ENCODE results near the gene ORC1. TPM values are rescaled to one million over a fixed set of nuclear protein-coding genes. Genes with fewer than 3 reads are reported as not detected.
"Not testable (repeated sequence)": the region's sequence is repeated elsewhere in the genome, so short reads cannot be mapped to it uniquely, and the experiment has no call there.

ORC1 gene
- polyA plus RNA-seq, 1 experiment: 2.8 TPM

DNA sequence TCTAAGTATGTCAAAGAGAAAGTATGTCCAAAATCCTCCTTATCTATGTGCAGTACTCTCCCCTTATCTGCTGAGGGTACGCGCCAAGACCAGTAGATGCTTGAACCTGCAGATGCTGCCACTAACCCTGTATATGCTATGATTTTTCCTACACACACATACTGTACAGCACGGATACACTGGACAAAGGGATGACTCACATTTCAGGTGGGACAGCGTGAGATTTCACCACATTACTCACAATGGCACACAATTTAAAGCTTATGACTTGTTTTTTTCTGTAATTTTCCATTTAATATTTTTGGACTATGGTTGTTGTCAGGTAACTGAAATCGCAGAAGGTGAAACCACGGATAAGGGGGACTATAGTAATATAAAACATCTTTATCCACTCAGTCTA is 4.1 kb downstream of the ORC1 start:
- H3K4me3 ChIP-seq (ENCODE audit: low read depth, low read length): no peak overlapping the region
- TF ChIP-seq, protein P1, sequence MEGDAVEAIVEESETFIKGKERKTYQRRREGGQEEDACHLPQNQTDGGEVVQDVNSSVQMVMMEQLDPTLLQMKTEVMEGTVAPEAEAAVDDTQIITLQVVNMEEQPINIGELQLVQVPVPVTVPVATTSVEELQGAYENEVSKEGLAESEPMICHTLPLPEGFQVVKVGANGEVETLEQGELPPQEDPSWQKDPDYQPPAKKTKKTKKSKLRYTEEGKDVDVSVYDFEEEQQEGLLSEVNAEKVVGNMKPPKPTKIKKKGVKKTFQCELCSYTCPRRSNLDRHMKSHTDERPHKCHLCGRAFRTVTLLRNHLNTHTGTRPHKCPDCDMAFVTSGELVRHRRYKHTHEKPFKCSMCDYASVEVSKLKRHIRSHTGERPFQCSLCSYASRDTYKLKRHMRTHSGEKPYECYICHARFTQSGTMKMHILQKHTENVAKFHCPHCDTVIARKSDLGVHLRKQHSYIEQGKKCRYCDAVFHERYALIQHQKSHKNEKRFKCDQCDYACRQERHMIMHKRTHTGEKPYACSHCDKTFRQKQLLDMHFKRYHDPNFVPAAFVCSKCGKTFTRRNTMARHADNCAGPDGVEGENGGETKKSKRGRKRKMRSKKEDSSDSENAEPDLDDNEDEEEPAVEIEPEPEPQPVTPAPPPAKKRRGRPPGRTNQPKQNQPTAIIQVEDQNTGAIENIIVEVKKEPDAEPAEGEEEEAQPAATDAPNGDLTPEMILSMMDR (IDR thresholded peaks at IDR 0.05; ENCODE audit: insufficient read depth, low read depth, low read length): no peak
- ChIA-PET CTCF (no interaction called here), POLR2A (no interaction called here)
- DNase-seq (ENCODE audit: low read depth): no peak
- no peaks in the 10 kb centered on the region for H3K27me3 ChIP-seq (ENCODE audit: control insufficient read depth, insufficient read depth, low read length)
- H3K36me3 ChIP-seq (ENCODE audit: control insufficient read depth, insufficient read depth, low read length): no peaks in the 10 kb centered on the region; the same call in 1 of the 2 replicates

- CTCF ChIA-PET: no interaction called here
- DNase-seq (ENCODE audit: low read depth): no peak
- no peaks in the 10 kb centered on the region for H3K27me3 ChIP-seq (ENCODE audit: control insufficient read depth, insufficient read depth, low read length)
- POLR2A ChIA-PET: no interaction called here
- TF ChIP-seq, protein P1 (IDR thresholded peaks at IDR 0.05; ENCODE audit: insufficient read depth, low read depth, low read length): no peak
- H3K36me3 ChIP-seq (ENCODE audit: control insufficient read depth, insufficient read depth, low read length): no peaks in the 10 kb centered on the region; the same call in 1 of the 2 replicates
- no peak overlapping the region for H3K4me3 ChIP-seq (ENCODE audit: low read depth, low read length)
These were observed 4.6 kb downstream of the ORC1 start for GRCh38 chr1:52399629-52400028.

- Histone ChIP-seq H3K36me3 (ENCODE audit: control insufficient read depth, insufficient read depth, low read length) (no peaks in the 10 kb centered on the region; the same call in 1 of the 2 replicates), H3K27me3 (ENCODE audit: control insufficient read depth, insufficient read depth, low read length) (no peaks in the 10 kb centered on the region), H3K4me3 (ENCODE audit: low read depth, low read length) (no peak overlapping the region)
- TF ChIP-seq, protein P1 (IDR thresholded peaks at IDR 0.05; ENCODE audit: insufficient read depth, low read depth, low read length): no peak
- POLR2A ChIA-PET: no interaction called here
- DNase-seq (ENCODE audit: low read depth): no peak
- CTCF ChIA-PET: interaction anchor here (0.8 to 1.0 kb wide), 2 partner anchors 9 kb away, joined by 3 to 4 read pairs; no protein-coding TSS in a partner anchor
These were observed 11.0 kb downstream of the ORC1 start for GRCh38 chr1:52393174-52393573.

- POLR2A ChIA-PET: no interaction called here
- no peak for DNase-seq (ENCODE audit: low read depth)
- Histone ChIP-seq H3K4me3 (ENCODE audit: low read depth, low read length) (no peak overlapping the region), H3K36me3 (ENCODE audit: control insufficient read depth, insufficient read depth, low read length) (no peaks in the 10 kb centered on the region; the same call in 1 of the 2 replicates), H3K27me3 (ENCODE audit: control insufficient read depth, insufficient read depth, low read length) (no peaks in the 10 kb centered on the region)
- CTCF ChIA-PET: interaction anchor here (0.6 kb wide), 1 partner anchor 402 kb away, joined by 3 read pairs; no protein-coding TSS in a partner anchor
- TF ChIP-seq, protein P1 (IDR thresholded peaks at IDR 0.05; ENCODE audit: insufficient read depth, low read depth, low read length): no peak
These were observed 17.8 kb downstream of the ORC1 start for GRCh38 chr1:52386458-52386857.

DNA sequence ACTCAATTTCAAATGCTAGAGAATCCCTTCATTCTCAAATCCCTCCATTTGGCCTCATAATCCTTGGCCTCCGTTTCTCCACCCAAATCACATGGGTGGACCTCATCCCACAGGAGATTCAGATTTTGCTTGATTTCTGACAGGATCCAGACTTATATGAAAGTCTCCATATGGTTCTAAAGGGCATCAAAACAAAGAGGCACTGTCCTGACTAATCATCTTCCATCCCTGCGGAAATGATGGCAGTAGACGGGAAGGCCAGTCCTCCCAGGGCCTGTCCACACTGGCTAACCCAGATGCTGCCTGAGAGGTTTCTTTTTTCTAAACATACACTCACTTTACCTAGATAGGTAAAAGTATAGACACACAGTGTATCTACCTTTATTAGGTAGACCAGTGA is 18.8 kb downstream of the ORC1 start:
- no peak for DNase-seq (ENCODE audit: low read depth)
- TF ChIP-seq, protein P1 (IDR thresholded peaks at IDR 0.05; ENCODE audit: insufficient read depth, low read depth, low read length): no peak
- no peak overlapping the region for H3K4me3 ChIP-seq (ENCODE audit: low read depth, low read length)
- ChIA-PET CTCF (no interaction called here), POLR2A (no interaction called here)
- H3K36me3 ChIP-seq (ENCODE audit: control insufficient read depth, insufficient read depth, low read length): no peaks in the 10 kb centered on the region; the same call in 1 of the 2 replicates
- no peaks in the 10 kb centered on the region for H3K27me3 ChIP-seq (ENCODE audit: control insufficient read depth, insufficient read depth, low read length)

GRCh38 chr1:52369851-52370250 is 34.4 kb downstream of the ORC1 start:
- H3K36me3 ChIP-seq (ENCODE audit: control insufficient read depth, insufficient read depth, low read length); CTCF ChIA-PET; H3K4me3 ChIP-seq (ENCODE audit: low read depth, low read length); H3K27me3 ChIP-seq (ENCODE audit: control insufficient read depth, insufficient read depth, low read length); POLR2A ChIA-PET; DNase-seq (ENCODE audit: low read depth): not testable (repeated sequence)

Data from BJ (cell line).